Stimulated activated CD4-positive, alpha-beta T cell treated with anti-CD3 and anti-CD28 coated beads, Interleukin-4, amount 100 ng/mL, for 48 hours (primary cell): ENCODE data around the gene TRPC5OS.

Experiments used
- DNase-seq, 2 donors: peaks; one replicate each; pipeline ENCODE4 v3.0.0-alpha.2; 2020; ENCODE audit warnings: low read depth in 2 of 2

Gene TRPC5OS

GRCh38 chrX:111896148-111896547, 20.2 kb downstream of the TRPC5OS start:
- DNase-seq, result no peak

GRCh38 chrX:111914398-111915090, 38.6 kb downstream of the TRPC5OS start:
- DNase-seq, result no peak

- DNase-seq, result no peak
Measured at GRCh38 chrX:111917591-111917990, 41.6 kb downstream of the TRPC5OS start.

- DNase-seq, result no peak
Measured at GRCh38 chrX:111928456-111928855, 52.5 kb downstream of the TRPC5OS start.
